ENCODE measurements around the gene KCNQ1.

The KCNQ1 gene

DNA sequence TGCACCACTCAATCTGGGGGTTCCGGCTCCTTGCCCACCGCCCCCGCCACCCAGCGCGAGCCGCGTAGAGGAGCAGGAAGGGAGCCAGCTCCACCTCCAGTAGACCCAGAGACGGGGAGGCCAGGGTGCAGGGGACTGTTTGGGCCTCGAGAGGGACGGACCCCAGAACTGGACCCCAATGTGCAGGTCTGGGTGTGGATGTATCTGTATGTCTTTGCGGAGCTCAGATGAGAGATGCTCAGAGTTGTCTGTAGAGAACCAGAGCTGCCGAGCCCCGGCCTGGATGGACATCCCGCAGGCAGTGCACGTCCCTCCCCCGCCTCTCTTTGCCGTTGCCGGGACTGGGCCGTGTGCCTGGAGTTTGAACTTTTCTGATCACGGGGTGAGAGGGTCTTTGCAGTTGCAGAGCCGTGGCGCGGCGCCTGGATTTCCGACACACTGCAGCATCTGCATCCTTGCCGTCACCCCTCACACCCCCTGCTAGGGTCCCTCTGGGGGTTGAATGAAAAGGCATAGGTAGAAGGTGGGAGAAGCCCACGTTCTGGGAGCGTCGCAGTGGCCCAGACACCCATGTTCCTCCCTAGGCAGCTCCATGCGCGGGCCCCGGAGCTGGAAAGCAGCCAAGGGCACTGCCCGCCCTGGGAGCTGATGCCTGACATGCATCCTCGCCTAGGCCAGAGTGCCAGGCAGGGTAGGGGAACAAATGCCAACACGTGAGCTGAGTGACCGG, 105.2 kb downstream of the KCNQ1 start:
- no peak for DNase-seq (ENCODE audit: low read depth in 2 of 2)

DNA sequence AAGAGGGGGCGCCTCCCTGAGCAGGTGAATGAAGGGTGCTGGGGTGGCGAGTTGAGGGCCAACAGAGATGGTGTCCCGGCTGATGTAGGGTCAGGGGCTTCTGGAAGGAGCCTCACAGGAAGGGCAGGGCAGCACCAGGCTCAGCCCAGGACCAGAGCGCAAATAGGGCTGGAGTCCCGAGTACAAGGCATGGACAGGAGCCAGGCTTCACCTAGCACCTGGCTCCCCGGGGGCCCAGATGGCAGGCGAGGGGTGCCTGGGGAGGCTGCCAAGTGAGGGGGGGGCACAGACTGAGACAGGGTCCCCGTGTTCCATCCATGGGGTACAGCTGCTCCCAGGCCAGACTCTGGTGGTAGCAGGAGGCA, 105.8 kb downstream of the KCNQ1 start:
- DNase-seq (ENCODE audit: low read depth in 2 of 2), result no peak

DNA sequence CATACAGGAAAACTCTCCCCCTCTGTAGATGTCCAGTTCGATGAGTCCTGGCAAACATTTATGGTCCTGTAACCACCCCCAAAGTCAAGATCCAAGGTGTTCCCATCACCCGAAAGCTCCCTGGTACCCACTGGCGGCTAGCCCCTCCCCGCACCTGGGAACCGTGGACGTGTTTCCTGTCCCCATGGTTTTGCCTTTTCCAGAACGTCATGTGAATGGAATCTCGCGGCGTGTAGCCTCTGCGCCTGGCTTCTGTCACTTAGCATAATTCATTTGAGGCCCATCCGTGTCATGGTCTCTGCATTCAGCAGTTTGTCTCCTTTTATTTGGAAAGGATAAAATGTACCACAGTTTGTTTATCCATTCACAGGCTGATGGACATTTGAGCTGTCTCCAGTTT, 106.3 kb downstream of the KCNQ1 start:
- DNase-seq (ENCODE audit: low read depth in 2 of 2), result no peak

DNA sequence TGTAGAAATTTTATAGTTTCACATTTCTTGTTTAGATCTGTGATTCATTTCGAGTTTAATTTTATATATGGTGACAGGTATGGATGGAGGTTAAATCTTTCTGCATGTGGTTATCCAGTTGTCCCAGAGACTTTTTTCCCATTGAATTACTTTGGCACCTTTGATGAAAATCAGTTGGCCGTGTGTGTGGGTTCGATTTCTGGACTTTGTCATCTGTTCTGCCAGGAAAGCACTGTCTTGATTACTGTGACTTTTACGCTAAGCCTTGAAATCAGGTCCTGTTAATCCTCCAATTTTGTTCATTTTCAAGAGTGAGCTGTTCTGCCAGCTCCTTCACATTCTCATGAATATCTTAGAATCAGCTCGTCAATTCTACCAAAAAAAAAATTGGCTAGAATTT, 107.4 kb downstream of the KCNQ1 start:
- no peak for DNase-seq (ENCODE audit: low read depth in 2 of 2)

DNA sequence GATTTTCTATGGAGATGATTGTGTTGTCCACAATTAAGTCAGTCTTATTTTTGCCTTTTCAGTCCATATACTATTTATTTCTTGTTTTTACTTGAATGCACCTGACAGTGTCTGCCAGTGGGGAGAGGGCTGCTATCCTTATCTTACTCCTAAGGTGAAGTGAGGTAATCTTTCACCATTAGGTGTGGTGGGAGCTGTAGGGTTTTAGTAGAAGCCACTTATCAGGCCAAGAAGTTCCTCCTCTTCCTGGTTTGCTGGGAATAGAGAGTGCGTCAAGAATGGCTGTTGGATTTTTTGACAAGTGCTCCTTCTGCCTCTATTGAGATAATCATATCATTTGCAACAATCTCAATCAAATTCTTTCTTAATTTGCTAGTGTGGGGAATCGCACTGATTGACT, 108.4 kb downstream of the KCNQ1 start:
- no peak for DNase-seq (ENCODE audit: low read depth in 2 of 2)

DNA sequence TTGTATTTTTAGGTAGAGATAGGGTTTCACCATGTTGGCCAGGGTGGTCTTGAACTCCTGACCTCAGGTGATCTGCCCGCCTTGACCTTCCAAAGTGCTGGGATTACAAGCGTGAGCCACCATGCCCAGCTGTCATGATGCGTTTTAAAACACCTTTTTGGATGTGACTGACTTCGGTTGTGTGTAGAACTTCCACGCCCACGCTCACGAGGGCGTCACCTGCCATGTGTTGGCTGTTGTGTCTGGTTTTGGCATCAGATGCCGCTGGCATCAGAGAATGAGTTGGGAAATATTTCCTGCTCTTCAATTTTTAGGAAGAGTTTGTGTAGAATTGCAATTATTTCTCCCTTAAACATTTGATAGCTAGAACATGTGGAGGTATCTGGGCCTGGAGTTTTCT, 109.1 kb downstream of the KCNQ1 start:
- no peak for DNase-seq (ENCODE audit: low read depth in 2 of 2)

DNA sequence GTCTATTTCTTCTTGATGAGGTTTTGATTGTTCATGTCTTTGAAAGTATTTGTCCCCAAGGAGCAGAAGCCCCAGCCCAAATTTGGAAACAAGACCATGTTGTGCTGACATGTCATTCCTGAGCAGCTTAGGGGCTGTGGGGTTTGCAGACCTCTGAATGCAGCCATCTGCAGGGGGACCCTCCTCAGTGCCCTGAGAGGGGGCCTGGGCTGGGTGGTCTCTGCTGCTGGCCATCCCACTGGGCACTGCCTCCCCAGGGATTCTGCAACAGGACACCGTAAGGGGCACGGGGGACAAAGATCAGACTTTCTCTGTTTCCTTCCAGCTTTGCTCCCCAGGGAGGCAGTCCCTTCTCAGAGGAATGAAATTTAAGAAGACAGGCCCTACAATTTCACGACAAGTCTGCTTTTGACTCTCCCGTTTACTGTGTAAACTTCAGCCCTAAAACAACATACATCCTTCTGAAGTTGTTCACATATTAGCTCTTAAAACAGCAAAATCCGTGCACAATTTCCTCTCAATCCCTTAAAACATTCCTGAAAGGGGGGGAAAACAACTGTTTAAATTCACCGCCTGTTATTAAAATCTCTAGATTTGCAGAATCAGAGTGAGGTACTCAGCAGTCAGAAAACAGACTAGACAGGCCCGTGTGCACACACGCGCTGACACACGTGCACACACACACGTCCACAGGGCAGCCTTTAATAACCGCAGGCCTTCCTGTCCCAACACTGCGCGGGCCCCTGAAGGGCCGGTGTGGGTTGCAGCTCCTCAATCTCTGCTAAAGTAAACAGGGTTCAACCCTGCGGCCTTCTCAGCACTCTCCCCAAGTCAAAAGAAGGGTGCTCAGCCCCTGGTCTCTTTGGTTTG, 109.8 kb downstream of the KCNQ1 start:
- DNase-seq (ENCODE audit: low read depth in 2 of 2), result no peak

DNA sequence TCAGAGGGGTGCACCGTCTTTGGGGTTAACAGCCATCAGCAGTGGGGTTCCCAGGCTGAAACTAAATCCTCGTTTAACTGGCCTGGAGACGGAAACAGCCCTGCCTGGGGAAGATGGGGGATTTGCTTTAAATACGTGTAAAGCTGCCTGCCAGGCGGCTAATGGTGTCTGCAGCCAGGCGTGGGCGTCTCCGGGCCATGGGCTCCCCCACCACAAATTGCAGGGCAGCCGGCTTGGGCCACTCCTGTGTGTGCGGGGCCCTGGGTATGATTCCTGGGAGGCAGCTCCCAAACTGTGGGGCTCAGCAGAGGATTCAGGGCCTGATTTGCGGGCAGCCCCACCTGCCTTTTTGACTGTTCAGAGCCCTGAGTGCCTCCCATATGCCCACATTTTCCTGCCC, 110.5 kb downstream of the KCNQ1 start:
- DNase-seq (ENCODE audit: low read depth in 2 of 2), result no peak

DNA sequence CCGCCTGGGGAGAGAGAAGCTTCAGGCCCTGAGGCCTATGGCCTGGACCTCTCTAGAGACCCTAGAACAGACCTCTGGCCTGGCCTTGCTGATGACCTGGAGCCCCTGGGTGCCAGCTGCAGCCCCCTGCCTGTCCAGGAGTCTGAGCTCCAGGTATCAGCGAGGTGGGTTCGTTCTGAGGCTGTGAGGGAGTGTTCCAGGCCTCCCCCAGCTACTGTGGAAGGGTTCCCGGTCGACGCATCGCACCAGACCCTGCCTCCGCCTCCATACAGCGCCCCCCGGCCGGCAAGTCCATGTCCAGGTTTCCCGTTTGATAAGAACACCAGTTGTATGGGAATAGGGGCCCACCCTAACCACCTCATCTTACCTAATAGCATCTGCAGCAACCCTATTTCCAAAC, 111.1 kb downstream of the KCNQ1 start:
- DNase-seq (ENCODE audit: low read depth in 2 of 2), result no peak

DNA sequence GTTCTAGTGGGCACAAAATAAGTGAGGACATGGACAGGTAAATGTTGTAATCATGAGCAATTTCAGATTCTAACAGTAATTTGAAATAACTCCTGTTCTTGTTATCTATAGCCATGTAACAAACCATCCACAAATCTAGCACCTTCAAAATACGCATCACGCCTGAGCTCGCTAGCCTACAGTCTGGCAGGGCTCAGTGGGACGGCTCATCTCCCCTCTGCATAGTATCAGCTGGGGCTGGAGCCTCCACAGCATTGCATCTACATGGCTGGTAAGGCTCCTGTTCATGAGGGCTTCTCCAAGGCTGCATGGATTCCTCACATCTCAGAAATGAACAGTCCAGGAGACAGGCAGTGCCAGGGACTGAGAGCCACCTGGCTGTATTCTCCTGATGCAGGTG, 112.6 kb downstream of the KCNQ1 start:
- DNase-seq (ENCODE audit: low read depth in 2 of 2), result no peak

DNA sequence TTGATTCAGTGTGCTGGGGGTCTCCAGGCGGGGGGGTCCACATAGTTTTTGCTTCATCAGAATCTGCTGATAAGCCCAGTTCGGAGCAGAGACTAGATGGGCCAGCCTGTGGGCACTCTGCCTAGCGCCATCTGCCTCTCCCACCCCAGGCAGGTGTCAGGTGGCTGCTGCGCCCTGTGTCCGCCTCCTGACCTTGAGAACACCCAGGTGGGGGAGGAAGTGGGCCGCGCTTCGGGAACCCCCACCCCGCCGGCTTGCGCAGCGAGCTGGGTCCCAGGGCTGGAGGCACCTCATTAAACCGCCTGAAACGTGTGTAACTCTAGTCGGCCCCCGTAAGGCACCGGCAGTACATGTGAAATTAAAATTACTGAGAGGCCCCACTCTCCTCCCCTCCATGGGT, 113.6 kb downstream of the KCNQ1 start:
- no peak for DNase-seq (ENCODE audit: low read depth in 2 of 2)

DNA sequence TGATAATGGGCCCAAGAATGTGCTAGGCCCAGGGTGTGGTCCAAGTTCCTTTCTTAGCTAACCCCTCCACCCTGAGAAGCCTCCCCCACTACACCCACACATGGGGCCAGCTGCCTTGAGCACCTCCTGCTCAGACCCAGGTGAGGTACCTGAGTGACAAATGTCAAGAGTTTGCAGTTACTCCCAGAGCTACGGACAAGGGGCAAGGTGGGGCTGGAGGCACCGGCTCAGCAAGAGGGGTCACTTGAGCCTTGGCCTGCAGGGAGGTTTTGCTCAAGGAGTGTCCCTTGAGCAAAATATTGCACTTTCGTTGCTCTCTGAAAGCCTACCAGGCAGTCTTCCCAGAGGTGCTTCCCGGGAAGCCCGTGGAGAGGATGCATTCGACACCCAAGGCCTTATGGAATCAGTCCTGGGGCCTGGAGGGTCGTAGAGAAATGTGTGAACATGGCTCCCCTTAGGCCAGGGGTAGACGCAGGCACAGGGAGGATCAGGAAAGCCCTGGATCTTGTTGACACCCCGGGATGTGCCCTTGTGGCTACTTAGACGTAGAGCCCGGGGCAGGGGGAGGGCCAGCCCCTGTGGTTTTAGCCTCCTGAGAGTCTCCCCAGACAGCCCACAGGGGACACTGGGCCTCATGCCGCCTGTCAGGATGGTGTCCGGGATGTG, 114.2 kb downstream of the KCNQ1 start:
- DNase-seq (ENCODE audit: low read depth in 2 of 2), result no peak

DNA sequence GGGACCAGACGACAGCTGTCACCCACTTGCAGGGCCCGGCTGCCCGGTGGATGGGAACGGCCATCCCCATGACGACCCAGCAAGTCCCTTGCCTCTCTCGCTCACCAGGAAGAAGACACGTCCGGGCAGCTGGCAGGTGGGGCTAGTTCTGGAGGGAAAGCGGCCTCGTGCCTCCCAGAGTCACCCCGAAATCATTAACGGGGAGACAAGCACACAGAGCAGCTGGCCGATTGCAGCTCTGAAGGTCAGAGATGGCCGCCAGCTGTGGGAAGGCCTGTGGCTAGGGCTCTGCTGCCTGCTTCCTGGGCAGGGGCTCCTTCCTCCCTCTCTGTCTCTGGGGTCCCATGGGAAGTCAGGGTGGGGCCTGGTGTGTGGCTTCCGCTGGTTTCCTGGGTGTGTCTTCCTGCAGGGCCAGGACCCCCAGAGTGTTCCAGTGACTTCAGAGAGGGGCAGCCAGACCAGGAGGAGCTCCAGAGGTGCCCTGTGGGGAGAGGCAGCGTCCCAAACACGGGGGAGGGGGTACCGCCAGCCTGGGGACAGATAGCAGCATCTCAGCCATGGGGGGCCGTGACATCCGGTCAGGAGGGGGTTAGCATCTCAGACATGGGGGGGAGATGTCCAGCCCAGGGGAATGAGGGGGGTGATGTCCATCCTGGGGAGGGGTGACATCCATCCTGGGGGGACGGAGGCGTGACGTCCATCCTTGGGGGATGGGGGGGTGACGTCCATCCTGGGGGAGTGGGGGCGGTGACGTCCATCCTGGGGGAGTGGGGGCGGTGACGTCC, 114.9 kb downstream of the KCNQ1 start:
- DNase-seq (ENCODE audit: low read depth in 2 of 2), result no peak

DNA sequence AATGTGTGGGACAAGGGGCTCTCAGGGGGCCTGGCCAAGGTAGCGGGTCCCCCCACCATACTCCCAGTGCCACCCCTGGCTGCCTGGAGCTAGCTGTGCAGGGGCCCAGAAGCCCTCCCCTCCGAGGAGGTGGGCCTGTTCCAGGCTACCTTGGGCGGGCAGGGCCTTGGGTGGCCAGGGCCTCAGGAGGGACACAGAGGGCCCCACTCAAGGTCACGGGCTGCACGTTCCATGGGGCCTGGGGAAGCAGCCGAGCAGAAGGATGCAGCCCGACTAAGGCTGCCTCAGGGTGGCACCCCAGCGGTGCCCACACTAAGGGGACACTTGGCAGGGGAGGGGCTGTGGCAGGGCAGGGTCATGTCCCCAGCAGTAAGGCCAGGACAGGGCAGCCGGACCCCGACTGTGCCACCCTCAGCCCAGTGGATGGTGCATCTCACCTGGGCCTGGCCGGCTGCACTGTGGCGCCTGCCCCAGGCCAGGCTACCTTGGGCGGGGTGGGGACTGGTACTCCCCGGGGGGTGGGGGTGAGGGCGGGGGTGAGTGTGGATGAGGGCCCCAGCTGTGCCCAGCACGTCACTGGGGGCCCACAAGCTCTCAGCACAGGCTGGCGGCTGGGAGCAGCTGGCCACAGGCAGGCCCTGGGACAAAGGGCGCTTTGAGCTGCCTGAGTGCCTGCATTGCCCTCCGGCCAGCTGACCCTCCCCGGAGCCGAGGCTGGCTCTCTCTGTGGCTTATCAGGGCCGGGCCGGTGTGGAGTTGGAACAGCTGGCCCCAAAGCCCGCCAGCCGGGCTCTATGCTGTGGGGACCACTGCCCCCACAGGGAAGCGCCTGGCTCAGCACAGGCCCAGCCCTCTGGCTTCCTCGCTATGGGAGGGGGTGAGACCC, 117.1 kb downstream of the KCNQ1 start:
- no peak for DNase-seq (ENCODE audit: low read depth in 2 of 2)

DNA sequence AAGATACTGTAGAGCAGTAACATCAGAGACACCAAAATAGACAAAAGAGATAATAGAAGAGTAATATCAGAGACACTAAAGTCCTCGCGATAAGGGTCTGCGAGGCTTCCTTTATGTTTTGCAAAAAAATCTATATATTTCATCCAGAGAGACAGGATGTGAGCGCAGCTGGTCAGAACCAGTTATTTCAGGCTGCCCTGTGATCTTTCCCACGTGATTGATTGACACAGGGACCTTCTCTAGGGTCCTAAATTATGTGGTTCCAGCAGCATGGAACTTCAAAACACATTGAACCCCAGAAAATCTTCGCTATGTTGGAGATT, 118.0 kb downstream of the KCNQ1 start:
- no peak for DNase-seq (ENCODE audit: low read depth in 2 of 2)

DNA sequence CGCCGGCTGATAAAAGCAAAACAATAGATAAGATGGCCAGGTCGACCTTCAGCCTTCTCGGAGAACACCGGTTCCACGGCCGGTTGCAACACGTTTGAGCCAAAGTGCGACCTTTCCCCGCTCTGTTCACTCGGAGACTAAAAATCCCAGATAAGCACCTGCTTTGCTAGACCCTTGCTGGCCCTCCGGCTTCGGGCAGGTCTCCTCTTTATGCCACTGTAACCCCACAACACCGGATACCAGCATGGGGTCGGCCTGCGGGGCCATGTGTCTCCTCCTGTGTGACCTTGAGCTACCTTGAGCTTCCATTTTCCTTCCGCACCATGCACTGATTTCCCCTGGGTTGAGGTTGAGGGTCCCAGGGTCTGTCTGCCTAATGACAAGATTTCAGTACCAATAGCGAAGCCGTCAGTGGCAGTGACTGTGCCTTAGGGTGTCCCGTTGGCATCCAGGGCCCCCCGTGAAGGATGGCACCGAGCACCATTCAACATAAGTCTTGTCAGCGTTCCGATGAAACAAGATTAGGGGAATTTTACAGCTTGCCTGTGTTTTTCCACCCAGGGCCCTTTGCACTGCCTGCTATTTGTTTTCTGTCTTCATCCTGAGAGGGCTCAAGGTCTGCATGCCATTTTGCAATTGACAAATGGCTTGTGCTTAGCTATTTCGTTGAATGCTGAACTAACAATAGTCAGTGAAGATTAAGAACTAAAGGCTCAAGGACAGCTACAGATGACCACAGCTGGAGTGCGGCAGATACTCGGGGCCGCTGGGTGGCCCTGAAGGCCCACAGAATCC, 118.6 kb downstream of the KCNQ1 start:
- DNase-seq (ENCODE audit: low read depth in 2 of 2), result no peak

DNA sequence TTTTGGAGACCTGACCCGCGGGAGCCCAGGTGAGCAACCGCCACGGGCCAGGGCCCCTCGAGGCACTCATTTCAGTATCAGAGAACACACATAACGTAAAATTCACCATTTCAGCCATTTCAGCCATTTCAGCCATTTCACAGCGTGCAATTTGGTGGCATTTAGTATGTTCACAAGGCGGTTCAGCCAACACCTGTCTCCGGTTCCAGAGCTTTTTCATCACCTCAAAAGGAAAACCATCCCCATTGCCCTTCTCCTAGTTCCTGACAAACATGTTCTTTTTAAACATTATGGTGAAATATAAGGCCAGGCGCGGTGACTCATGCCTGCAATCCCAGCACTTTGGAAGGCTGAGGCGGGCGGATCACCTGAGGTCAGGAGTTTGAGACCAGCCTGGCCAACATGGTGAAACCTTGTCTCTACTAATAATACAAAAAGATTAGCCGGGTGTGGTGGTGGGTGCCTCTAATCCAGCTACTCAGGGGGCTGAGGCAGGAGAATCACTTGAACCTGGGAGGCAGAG, 119.3 kb downstream of the KCNQ1 start:
- DNase-seq (ENCODE audit: low read depth in 2 of 2), result no peak

DNA sequence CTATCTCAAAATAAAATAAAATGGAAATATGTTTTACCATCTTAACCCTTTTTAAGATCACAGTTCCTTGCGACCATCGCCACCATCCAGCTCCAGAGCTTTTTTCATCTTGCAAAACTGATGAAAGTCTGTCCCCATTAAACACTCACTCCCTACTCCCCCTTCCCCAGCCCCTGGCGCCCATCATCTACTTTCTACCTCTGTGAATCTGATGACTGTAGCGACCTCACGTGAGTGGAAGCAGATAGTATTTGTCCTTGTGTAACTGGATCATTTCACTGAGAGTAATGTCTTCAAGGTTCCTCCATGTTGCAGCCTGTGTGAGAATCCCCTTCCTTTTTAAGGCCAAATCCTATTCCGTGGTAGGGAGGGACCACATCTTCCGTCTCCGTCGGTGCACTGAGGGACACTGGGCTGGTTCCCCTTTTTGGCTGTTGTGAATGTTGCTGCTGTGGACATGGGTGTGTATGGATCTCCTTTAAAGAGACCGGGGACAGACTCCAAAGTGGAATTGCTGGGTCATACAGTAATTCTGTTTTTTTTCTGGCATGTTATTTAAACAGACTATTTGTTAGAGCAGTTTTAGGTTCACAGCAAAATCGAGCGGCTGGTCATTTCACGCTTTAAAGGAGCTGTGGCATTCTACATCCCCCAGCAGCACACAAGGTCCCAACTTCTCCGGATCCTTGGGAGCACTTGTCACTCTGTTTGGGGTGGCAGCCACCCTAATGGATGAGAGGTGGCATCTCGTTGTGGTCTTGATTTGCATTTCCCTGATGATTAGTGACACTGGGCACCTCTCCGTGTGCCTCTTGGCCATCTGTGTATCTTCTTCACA, 120.0 kb downstream of the KCNQ1 start:
- no peak for DNase-seq (ENCODE audit: low read depth in 2 of 2)

Measured in stimulated activated CD8-positive, alpha-beta memory T cell treated with anti-CD3 and anti-CD28 coated beads, Interleukin-7, amount 100 ng/mL, for 1 hour (primary cell).